MM.1S (cell line): ENCODE results near the gene CCDC157.

Source experiments
- DNase-seq: peaks from one replicate; pipeline ENCODE4 v3.0.0-alpha.2; 2015
- H2AFZ ChIP-seq: fragments of 300-600 bp; sonication (generic); 2 replicates; pipeline ENCODE4 v1.6.0; 2016; ENCODE audit warnings: antibody characterized with exemption, low read length
- H3F3A ChIP-seq: fragments of 300-600 bp; sonication (generic); 2 replicates; pipeline ENCODE4 v1.6.1; 2016; ENCODE audit warnings: mild to moderate bottlenecking, antibody characterized with exemption, low read length, moderate library complexity, mixed read lengths; ENCODE audit not compliant: insufficient read depth
- H3K27ac ChIP-seq: fragments of 300-600 bp; sonication (generic); 2 replicates; pipeline ENCODE4 v1.5.1; 2016; ENCODE audit warnings: mild to moderate bottlenecking, low read length
- H3K27me3 ChIP-seq: fragments of 300-600 bp; sonication (generic); replicated peaks from 2 replicates; pipeline ENCODE4 v1.6.0; 2016; ENCODE audit warnings: low read length; ENCODE audit not compliant: insufficient read depth
- H3K36me3 ChIP-seq: fragments of 300-600 bp; sonication (generic); replicated peaks from 2 replicates; pipeline ENCODE4 v1.6.1; 2016; ENCODE audit warnings: mild to moderate bottlenecking, low read length, mixed read lengths; ENCODE audit not compliant: insufficient read depth
- H3K4me1 ChIP-seq: fragments of 300-600 bp; sonication (generic); 2 replicates; pipeline ENCODE4 v1.6.1; 2016; ENCODE audit warnings: low read length, mixed read lengths
- H3K4me2 ChIP-seq: fragments of 300-600 bp; sonication (generic); 2 replicates; pipeline ENCODE4 v1.6.0; 2016; ENCODE audit warnings: low read depth, low read length
- H3K4me3 ChIP-seq: fragments of 300-600 bp; sonication (generic); 2 replicates; pipeline ENCODE4 v1.5.1; 2016; ENCODE audit warnings: low read length, mixed read lengths
- H3K79me2 ChIP-seq: fragments of 300-600 bp; sonication (generic); 2 replicates; pipeline ENCODE4 v1.6.1; 2016; ENCODE audit warnings: mixed run types, low read length, mixed read lengths
- H3K9ac ChIP-seq: fragments of 300-600 bp; sonication (generic); 2 replicates; pipeline ENCODE4 v1.6.1; 2016; ENCODE audit warnings: low read length, mixed read lengths
- H3K9me2 ChIP-seq: fragments of 300-600 bp; sonication (generic); replicated peaks from 2 replicates; pipeline ENCODE4 v1.6.1; 2016; ENCODE audit warnings: mild to moderate bottlenecking, low read length, mixed read lengths; ENCODE audit not compliant: insufficient read depth
- H3K9me3 ChIP-seq: fragments of 300-600 bp; sonication (generic); replicated peaks from 2 replicates; pipeline ENCODE4 v1.6.1; 2016; ENCODE audit warnings: mild to moderate bottlenecking, low read length, mixed read lengths; ENCODE audit not compliant: insufficient read depth
- H4K20me1 ChIP-seq: fragments of 300-600 bp; sonication (generic); 2 replicates; pipeline ENCODE4 v1.6.1; 2016; ENCODE audit warnings: mild to moderate bottlenecking, low read length, moderate library complexity, mixed read lengths; ENCODE audit not compliant: insufficient read depth
- CTCF ChIP-seq: fragments of 300-600 bp; sonication (generic); IDR thresholded peaks from 2 replicates; pipeline ENCODE4 v1.5.1; 2016; ENCODE audit warnings: antibody characterized with exemption, low read length, mixed read lengths
- EZH2 ChIP-seq: fragments of 300-600 bp; sonication (generic); optimal IDR thresholded peaks from 2 replicates; pipeline ENCODE3; 2017; ENCODE audit warnings: low read depth, mild to moderate bottlenecking, antibody characterized with exemption, low read length, mixed read lengths
- EZH2phosphoT487 ChIP-seq: fragments of 300-600 bp; sonication (generic); IDR thresholded peaks from 2 replicates; pipeline ENCODE4 v1.6.1; 2018; ENCODE audit warnings: antibody characterized with exemption, low read length

Gene CCDC157

GRCh38 chr22:30416837-30417236 is 60.0 kb downstream of the CCDC157 start:
- no peaks in the 10 kb centered on the region for H3K27me3 ChIP-seq
- H3K36me3 ChIP-seq = no peaks in the 10 kb centered on the region
- H3K9me3 ChIP-seq = no peaks in the 10 kb centered on the region
- H3F3A ChIP-seq = no peaks in the 10 kb centered on the region
- no peaks in the 10 kb centered on the region for H3K9me2 ChIP-seq
- TF ChIP-seq CTCF (no peak), EZH2phosphoT487 (no peak)
- H2AFZ ChIP-seq = no peak overlapping the region
- no peaks in the 10 kb centered on the region for H4K20me1 ChIP-seq
- H3K9ac ChIP-seq = no peak overlapping the region
- H3K79me2 ChIP-seq = 0 out of 2 replicates have a peak, but pooled peaks cover under 1% of the 10 kb centered on the region
- no peak overlapping the region for H3K4me2 ChIP-seq
- no peak overlapping the region for H3K4me3 ChIP-seq
- no peaks in the 10 kb centered on the region for H3K4me1 ChIP-seq
- H3K27ac ChIP-seq = no peak overlapping the region
- DNase-seq = no peak

GRCh38 chr22:30420347-30421125 is 63.7 kb downstream of the CCDC157 start:
- TF ChIP-seq EZH2 (no peak), CTCF (no peak), EZH2phosphoT487 (no peak)
- H2AFZ ChIP-seq = no peak overlapping the region
- H3K4me1 ChIP-seq = peaks cover 20% of the 10 kb centered on the region
- peaks cover 17% of the 10 kb centered on the region for H3K79me2 ChIP-seq
- no peaks in the 10 kb centered on the region for H3K36me3 ChIP-seq
- no peaks in the 10 kb centered on the region for H4K20me1 ChIP-seq
- no peak overlapping the region for H3K27ac ChIP-seq
- DNase-seq = no peak
- H3K4me2 ChIP-seq = no peak overlapping the region
- no peaks in the 10 kb centered on the region for H3K9me3 ChIP-seq
- H3K9me2 ChIP-seq = no peaks in the 10 kb centered on the region
- H3K4me3 ChIP-seq = no peak overlapping the region
- peaks cover 14% of the 10 kb centered on the region for H3F3A ChIP-seq
- no peak overlapping the region for H3K9ac ChIP-seq
- no peaks in the 10 kb centered on the region for H3K27me3 ChIP-seq

- H3K27ac ChIP-seq = no peak overlapping the region
- no peak overlapping the region for H3K4me2 ChIP-seq
- no peak for TF ChIP-seq CTCF
- TF ChIP-seq EZH2phosphoT487 = no peak
- no peak for TF ChIP-seq EZH2
- no peaks in the 10 kb centered on the region for H3K27me3 ChIP-seq
- peaks cover 20% of the 10 kb centered on the region for H3K4me1 ChIP-seq
- H3K4me3 ChIP-seq = no peak overlapping the region
- H3K79me2 ChIP-seq = peaks cover 17% of the 10 kb centered on the region
- no peaks in the 10 kb centered on the region for H4K20me1 ChIP-seq
- no peak overlapping the region for H2AFZ ChIP-seq
- no peak for DNase-seq
- peaks cover 19% of the 10 kb centered on the region for H3F3A ChIP-seq
- H3K9me2 ChIP-seq = no peaks in the 10 kb centered on the region
- H3K9me3 ChIP-seq = no peaks in the 10 kb centered on the region
- H3K9ac ChIP-seq = no peak overlapping the region
- no peaks in the 10 kb centered on the region for H3K36me3 ChIP-seq
Observed at GRCh38 chr22:30421695-30422480, 65.1 kb downstream of the CCDC157 start.
